NCI-H524 treated with DMSO at 0.1 percent for 48 hours (cell line): ENCODE results near the gene RPL29.
A peak's percentile ranks its signal among the peaks of the same experiment; 100 is the strongest.
"Not testable (repeated sequence)": the region's sequence is repeated elsewhere in the genome, so short reads cannot be mapped to it uniquely, and the experiment has no call there.

ENCODE experiments used
- DNase-seq: peaks from one replicate; lab custom pipeline; 2025; lab: John Stamatoyannopoulos, UW

RPL29 gene

GRCh38 chr3:51995346-51996163, at the start of gene RPL29:
Gene RPL29 (minus strand): TSS chr3:51995895. CDS start chr3:51995461, 434 bp downstream.
- DNase-seq = peak; percentile 69

GRCh38 chr3:52044869-52045619, 49.3 kb upstream of the RPL29 start:
- DNase-seq = no peak

- peak; percentile 68 for DNase-seq
These were observed 48.1 kb upstream of the RPL29 start for GRCh38 chr3:52043750-52044149.

GRCh38 chr3:52043039-52043438, 47.3 kb upstream of the RPL29 start:
- not testable (repeated sequence) for DNase-seq

- no peak for DNase-seq
These were observed 45.5 kb upstream of the RPL29 start for GRCh38 chr3:52041118-52041731.

- no peak for DNase-seq
These were observed 44.9 kb upstream of the RPL29 start for GRCh38 chr3:52040600-52040999.

DNA sequence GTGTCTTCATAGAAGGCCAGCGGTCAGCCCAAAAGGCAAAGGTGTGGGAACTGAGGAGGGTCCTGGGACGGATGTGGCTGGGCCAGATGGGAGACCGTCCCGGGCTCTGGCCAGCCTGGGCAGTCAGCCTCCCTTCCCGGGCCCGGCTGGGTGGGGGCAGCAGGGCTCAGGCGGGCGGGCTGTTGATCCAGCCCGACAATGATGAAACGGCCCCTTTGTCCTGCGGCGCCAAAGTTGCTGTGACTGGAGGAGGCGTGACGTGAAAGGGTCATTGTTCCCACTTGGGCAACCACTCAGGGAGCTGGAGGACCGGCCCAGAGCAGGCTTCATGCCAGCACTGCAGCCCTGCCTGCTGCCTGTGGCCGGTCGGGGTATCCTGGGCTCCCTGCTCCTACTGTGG, 44.2 kb upstream of the RPL29 start:
- DNase-seq = no peak

GRCh38 chr3:52039426-52039825, 43.7 kb upstream of the RPL29 start:
- no peak for DNase-seq

- DNase-seq = no peak
These were observed 42.5 kb upstream of the RPL29 start for GRCh38 chr3:52038227-52038626.

DNA sequence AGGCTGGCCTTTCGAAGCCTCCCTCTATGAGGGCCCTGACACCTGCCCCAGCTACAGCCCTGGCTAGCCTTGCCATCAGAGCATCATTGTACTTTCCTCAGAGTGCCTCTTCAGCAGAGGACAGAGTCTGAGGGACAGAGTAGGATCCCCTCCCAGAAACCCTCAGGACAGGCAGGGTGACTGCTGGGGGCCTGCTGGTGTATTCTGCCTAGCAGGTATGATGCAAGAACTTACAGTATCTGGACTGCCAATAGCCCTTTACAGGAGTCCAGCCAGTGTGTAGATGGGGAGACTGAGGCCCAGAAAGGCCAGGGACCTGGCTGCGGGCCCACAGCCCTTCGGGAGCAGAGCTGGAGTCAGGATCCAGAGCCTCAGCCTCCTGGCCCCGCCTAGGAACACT, 41.6 kb upstream of the RPL29 start:
- DNase-seq = no peak

DNA sequence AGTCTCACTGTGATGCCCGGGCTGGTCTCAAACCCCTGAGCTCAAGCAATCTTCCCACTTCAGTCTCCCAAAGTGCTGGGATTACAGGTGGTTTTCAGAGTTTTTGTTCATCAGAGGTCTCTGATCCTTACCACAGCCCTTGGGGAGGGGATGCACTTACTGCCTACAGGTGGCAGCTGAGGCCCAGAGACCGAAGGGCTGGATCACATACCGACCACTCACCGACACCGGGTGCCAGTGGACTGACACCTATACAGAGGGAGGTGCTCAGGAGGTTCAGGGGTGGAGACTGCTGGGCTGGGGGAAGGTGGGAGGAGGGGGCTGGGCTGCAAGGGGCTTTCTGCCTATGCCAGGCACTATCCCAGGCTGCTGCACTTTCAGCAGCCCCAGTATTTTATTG, 41.1 kb upstream of the RPL29 start:
- no peak for DNase-seq

DNA sequence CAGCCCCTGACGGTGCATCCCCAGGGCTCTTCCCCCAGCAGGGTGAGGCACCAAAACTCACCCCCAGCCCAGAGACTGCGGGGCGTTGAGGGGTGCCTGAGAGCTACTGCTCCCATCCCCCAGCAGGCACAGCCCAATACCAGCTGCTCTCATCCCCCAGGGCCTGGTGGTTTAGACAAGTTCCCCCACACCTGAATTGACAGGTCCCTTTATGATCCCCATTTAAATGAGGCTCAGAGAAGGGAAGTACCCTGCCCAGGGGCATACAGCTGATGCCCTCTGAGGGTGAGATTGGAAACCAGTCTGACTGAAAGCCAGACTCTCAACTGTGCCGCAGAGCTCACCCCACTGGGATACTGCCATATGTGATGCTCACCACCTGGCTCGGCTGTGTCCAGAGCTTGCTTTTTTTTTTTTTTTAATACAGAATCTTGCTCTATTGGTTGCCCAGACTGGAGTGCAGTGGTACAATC, 40.6 kb upstream of the RPL29 start:
- no peak for DNase-seq

GRCh38 chr3:52034651-52035050, 39.0 kb upstream of the RPL29 start:
- DNase-seq = no peak

- no peak for DNase-seq
These were observed 38.5 kb upstream of the RPL29 start for GRCh38 chr3:52034212-52034611.

DNA sequence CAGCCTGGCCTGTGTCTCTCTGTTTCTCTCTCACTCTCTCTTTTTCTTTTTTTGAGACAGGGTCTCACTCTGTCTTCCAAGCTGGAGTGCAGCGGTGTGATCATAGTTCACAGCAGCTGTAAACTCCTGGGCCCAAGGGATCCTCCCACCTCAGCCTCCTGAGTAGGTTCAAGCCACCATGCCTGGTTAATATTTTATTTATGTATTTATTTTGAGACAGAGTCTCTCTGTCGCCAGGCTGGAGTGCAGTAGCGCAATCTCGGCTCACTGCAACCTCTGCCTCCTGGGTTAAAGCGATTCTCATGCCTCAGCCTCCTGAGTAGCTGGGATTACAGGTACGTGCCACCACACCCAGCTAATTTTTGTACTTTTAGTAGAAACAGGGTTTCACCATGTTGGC, 38.1 kb upstream of the RPL29 start:
- DNase-seq = not testable (repeated sequence)

GRCh38 chr3:52032702-52033408, 37.2 kb upstream of the RPL29 start:
- peak; percentile 85 for DNase-seq

DNA sequence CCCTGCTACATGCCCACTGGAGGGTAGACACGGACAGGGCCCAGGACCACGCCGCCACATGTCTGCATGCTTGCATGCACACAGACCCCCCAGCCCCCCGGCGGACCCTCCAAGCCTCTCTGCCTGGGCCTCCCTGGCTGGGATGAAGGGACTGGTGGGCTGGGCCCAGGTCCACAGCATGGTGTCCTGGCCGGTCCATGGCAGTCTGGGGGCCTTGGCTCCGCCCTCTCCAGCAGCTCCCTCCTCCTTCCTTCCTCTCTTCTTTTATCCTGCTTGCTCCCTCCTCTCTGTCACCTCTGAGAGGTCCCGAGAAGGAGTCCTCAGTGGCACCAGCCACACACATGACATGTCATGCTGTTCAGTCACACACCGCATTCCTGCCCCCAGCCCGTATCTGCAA, 36.2 kb upstream of the RPL29 start:
- DNase-seq = no peak

- DNase-seq = no peak
These were observed 35.1 kb upstream of the RPL29 start for GRCh38 chr3:52030714-52031310.

DNA sequence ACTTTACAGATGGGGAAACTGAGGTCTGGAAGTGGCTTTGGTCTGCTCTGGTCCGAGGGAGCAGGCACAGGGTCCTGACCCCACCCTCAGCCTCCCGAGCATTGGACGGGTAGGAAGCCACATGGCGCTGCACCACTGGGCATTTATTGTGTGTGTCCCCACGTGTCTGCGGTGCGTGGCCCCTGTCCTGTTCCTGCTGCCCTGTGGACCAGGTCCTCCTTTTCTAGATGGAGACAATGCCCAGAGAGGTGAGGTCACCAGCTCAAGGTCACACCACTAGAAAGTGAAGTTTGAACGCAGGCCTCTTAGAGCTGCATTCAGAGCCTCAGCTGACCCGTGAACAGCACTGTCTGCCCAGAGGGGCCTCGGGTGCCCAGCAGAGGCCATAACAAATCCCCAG, 33.8 kb upstream of the RPL29 start:
- no peak for DNase-seq

GRCh38 chr3:52029053-52029452, 33.4 kb upstream of the RPL29 start:
- DNase-seq = no peak

GRCh38 chr3:52028572-52028971, 32.9 kb upstream of the RPL29 start:
- no peak for DNase-seq

DNA sequence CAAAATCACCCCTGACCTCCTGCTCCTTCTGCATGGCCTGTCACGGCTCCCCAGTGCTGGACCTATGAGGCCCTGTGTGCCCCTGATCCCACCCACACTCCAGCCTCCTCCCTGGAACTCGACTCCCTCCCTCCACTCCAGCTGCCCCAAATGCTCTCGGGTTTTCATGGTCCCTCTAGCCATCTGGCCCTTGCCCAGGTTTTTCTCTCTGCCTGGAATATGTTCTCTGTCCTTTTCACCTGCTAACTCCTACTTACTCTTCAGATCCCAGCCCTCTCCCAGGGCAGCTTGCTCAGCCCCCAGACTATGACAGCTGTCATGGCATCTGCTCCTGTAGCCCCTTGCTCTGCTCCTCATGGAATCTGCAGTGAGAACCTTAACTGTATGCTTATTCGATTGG, 30.3 kb upstream of the RPL29 start:
- DNase-seq = peak; percentile 99
